Activated naive CD4-positive, alpha-beta T cell treated with anti-CD3 and anti-CD28 coated beads for 36 hours (primary cell): ENCODE data around the gene LCE6A. TPM values are rescaled to one million over a fixed set of nuclear protein-coding genes. Genes with fewer than 3 reads are reported as not detected.
A peak's percentile ranks its signal among the peaks of the same experiment; 100 is the strongest.

Source experiments
- CTCF ChIA-PET: fragments of 350-600 bp; sonication (Branson Sonifier 250); formaldehyde crosslinking; loops from one replicate; lab custom pipeline; 2021; ENCODE audit warnings: antibody characterized with exemption; lab: Charles Lee
- DNase-seq: peaks from one replicate; pipeline ENCODE4 v3.0.0-alpha.2; 2020
- H3K27ac Mint-ChIP-seq: one replicate; pipeline ENCODE4 v1.8.0; 2021; ENCODE audit warnings: mild to moderate bottlenecking, mixed read lengths
- H3K27me3 Mint-ChIP-seq: one replicate; pipeline ENCODE4 v1.8.0; 2021; ENCODE audit warnings: low read depth, mixed read lengths
- H3K36me3 Mint-ChIP-seq: one replicate; pipeline ENCODE4 v1.8.0; 2021; ENCODE audit warnings: low read depth, mixed read lengths
- H3K4me1 Mint-ChIP-seq: one replicate; pipeline ENCODE4 v1.8.0; 2021; ENCODE audit warnings: low read depth, mixed read lengths
- H3K4me3 Mint-ChIP-seq: one replicate; pipeline ENCODE4 v1.8.0; 2021; ENCODE audit warnings: mild to moderate bottlenecking, moderate library complexity, mixed read lengths
- H3K9me3 Mint-ChIP-seq: one replicate; pipeline ENCODE4 v1.8.0; 2021; ENCODE audit warnings: mixed read lengths
- intact Hi-C: fragments of 100-400 bp; cut with micrococcal nuclease; formaldehyde crosslinking; loops from one replicate; pipeline ENCODE4 v1.15.1; 2023
- total RNA-seq, 2 experiments: library from RNA; stranded (reverse); gene quantifications; one replicate each; pipeline ENCODE4 v1.2.3, GENCODE V29; 2021

The LCE6A gene
- total RNA-seq, 2 experiments from 2014 or later: not detected

DNA sequence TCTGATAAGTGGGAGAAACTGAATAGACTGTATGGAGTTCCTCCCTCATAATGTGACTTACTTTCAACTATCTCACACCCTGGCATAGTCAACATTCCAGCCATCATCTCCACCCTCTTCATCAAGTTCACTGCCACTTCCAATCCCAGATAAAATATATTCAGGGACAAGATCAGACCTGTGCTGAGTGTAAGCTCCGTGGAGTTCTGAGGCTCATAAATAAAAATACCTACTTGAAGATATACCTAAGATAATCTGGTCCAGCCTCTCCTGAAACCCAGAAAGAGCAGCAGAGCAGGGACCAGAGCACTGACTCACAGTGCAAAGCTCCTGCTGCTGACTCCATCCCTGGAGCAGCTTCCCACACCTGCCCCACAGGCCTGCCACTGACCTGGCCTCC is 15.4 kb downstream of the LCE6A start:
- Mint-ChIP-seq H3K4me1 (no peaks in the 10 kb centered on the region), H3K27me3 (peaks cover 7% of the 10 kb centered on the region), H3K36me3 (no peaks in the 10 kb centered on the region), H3K9me3 (no peaks in the 10 kb centered on the region), H3K27ac (no peak overlapping the region), H3K4me3 (no peak overlapping the region)
- DNase-seq: no peak
- intact Hi-C loops: no loop called here
- CTCF ChIA-PET: no interaction called here

DNA sequence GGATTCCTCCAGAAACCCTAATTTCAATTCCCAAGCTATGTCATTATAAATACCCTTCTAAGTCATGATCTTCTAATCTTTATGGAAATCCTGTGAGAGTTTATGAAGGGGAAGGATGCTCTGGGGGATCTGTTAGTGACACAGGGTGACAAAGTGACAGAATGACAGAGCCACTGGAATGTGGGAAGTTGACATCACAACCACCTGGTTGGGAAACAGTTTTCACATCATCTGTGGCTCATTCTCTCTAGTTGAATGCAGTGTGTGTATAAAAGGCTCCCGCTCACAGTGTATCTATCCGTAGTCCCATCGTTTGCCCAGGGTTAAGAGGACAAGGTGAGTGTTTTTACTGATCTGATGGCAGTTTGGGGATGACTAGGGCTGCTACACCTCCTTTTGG is 17.0 kb downstream of the LCE6A start, which contains the start of gene LCE7A:
LCE7A (plus strand) TSS at position 301 of the 400 bp plus-strand sequence. CDS start 702 bp downstream, outside the sequence.
- Mint-ChIP-seq H3K36me3 (no peaks in the 10 kb centered on the region), H3K4me3 (no peak within 1 kb of the TSS), H3K27me3 (peaks cover 7% of the 10 kb centered on the region), H3K27ac (no peak within 1 kb of the TSS), H3K9me3 (no peaks in the 10 kb centered on the region), H3K4me1 (no peaks in the 10 kb centered on the region)
- intact Hi-C loops: loop anchor here (10.0 kb wide), 1 partner anchor 335 kb away; no protein-coding TSS in a partner anchor
- CTCF ChIA-PET: interaction anchor here (0.6 kb wide), 1 partner anchor 204 kb away, joined by 3 read pairs; no protein-coding TSS in a partner anchor
- DNase-seq: no peak

- intact Hi-C loops: loop anchor here (10.0 kb wide), 1 partner anchor 335 kb away; no protein-coding TSS in a partner anchor
- H3K36me3 Mint-ChIP-seq: no peaks in the 10 kb centered on the region
- H3K27ac Mint-ChIP-seq: no peak overlapping the region
- no peak for DNase-seq
- H3K4me3 Mint-ChIP-seq: no peak overlapping the region
- CTCF ChIA-PET: interaction anchor here (0.6 to 0.8 kb wide), 2 partner anchors 10 to 205 kb away, joined by 3 to 4 read pairs; no protein-coding TSS in a partner anchor
- H3K4me1 Mint-ChIP-seq: no peaks in the 10 kb centered on the region
- H3K9me3 Mint-ChIP-seq: no peaks in the 10 kb centered on the region
- peaks cover 7% of the 10 kb centered on the region for H3K27me3 Mint-ChIP-seq
Measured at GRCh38 chr1:152860129-152860528, 17.5 kb downstream of the LCE6A start.

- peaks cover 2% of the 10 kb centered on the region for H3K27me3 Mint-ChIP-seq
- CTCF ChIA-PET: no interaction called here
Measured at GRCh38 chr1:152861374-152861773, 18.7 kb downstream of the LCE6A start.

DNA sequence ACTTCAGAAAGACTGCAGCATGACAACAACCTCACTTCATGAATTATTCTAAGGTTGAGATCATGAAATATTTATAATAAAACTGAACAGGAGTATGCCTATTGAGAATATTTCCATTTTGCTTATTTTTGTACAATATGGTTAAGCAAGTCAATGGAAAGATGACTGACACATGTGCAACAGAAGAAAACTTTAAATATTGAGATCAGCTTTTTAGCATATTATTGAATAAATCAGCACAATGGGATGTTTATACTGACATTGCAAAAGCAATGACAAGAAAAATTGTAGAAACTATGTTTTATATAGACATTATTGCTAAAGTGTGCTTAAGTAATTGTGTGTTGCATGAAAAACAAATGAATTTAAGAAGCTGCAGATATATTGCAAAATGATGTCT is 21.8 kb downstream of the LCE6A start:
- Mint-ChIP-seq H3K36me3 (no peaks in the 10 kb centered on the region), H3K9me3 (no peaks in the 10 kb centered on the region), H3K4me3 (no peak overlapping the region), H3K27me3 (no peaks in the 10 kb centered on the region), H3K27ac (no peak overlapping the region), H3K4me1 (no peaks in the 10 kb centered on the region)
- no peak for DNase-seq
- CTCF ChIA-PET: interaction anchor here (0.7 kb wide), 1 partner anchor 11 kb away, joined by 3 read pairs; no protein-coding TSS in a partner anchor
- intact Hi-C loops: loop anchor here (10.0 kb wide), 1 partner anchor 330 kb away; no protein-coding TSS in a partner anchor

More at GRCh38 chr1:152861374-152861773, 18.7 kb downstream of the LCE6A start:
- Mint-ChIP-seq H3K4me1 (no peaks in the 10 kb centered on the region), H3K4me3 (no peak overlapping the region), H3K9me3 (no peaks in the 10 kb centered on the region), H3K36me3 (no peaks in the 10 kb centered on the region), H3K27ac (no peak overlapping the region)
- no peak for DNase-seq
- intact Hi-C loops: loop anchor here (10.0 kb wide), 1 partner anchor 333 kb away; no protein-coding TSS in a partner anchor

GRCh38 chr1:152866321-152866720 is 23.7 kb downstream of the LCE6A start:
- Mint-ChIP-seq H3K9me3 (no peaks in the 10 kb centered on the region), H3K4me1 (no peaks in the 10 kb centered on the region), H3K27ac (no peak overlapping the region), H3K4me3 (no peak overlapping the region), H3K36me3 (no peaks in the 10 kb centered on the region), H3K27me3 (no peaks in the 10 kb centered on the region)
- intact Hi-C loops: loop anchor here (10.0 kb wide), 1 partner anchor 328 kb away; no protein-coding TSS in a partner anchor
- CTCF ChIA-PET: no interaction called here
- no peak for DNase-seq

DNA sequence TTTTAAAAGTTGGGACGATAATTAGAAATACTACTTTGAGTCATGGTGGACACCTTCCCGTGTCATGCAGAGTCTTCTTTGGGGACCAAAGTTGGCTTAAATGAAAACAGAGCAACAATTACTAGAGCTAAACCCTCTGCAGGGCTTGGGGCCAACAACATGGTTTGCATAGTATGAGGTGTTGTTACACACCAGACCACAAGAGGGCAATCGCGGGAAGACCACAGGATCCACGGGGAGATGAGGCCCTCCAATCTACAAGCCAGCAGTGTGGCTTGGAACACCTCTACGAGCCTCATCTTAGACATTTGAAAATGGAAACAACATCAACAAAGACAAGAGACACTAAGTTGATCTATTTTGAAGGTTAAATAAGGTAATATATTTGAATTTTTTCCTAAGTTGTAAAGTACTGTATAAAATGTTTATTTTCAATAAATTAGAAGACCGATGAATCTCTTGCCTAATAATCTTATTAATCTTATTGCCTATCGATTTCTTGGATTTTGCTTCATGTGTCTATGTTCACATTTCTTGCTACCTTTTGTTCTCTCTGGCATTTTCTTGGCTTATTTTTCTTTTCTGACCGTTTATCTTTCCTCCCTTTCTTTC is 27.3 kb downstream of the LCE6A start:
- Mint-ChIP-seq H3K27me3 (peaks cover 3% of the 10 kb centered on the region), H3K36me3 (no peaks in the 10 kb centered on the region), H3K9me3 (no peaks in the 10 kb centered on the region), H3K4me3 (no peak overlapping the region), H3K4me1 (no peaks in the 10 kb centered on the region), H3K27ac (no peak overlapping the region)
- peak; percentile 79 for DNase-seq
- CTCF ChIA-PET: interaction anchor here (0.7 to 1.6 kb wide), 9 partner anchors 9 to 420 kb away, joined by 3 to 7 read pairs (median 3); no protein-coding TSS in a partner anchor
- intact Hi-C loops: loop anchor here (1.0 to 10.0 kb wide), 5 partner anchors 56 to 407 kb away; no protein-coding TSS in a partner anchor

GRCh38 chr1:152870831-152871730 is 28.4 kb downstream of the LCE6A start:
- H3K36me3 Mint-ChIP-seq: no peaks in the 10 kb centered on the region
- H3K27me3 Mint-ChIP-seq: peaks cover 3% of the 10 kb centered on the region
- no peaks in the 10 kb centered on the region for H3K4me1 Mint-ChIP-seq
- H3K27ac Mint-ChIP-seq: no peak overlapping the region
- intact Hi-C loops: no loop called here
- CTCF ChIA-PET: interaction anchor here (0.6 to 1.6 kb wide), 11 partner anchors 8 to 419 kb away, joined by 3 to 7 read pairs (median 3); no protein-coding TSS in a partner anchor
- no peak overlapping the region for H3K4me3 Mint-ChIP-seq
- peak; percentile 14 for DNase-seq
- H3K9me3 Mint-ChIP-seq: no peaks in the 10 kb centered on the region

DNA sequence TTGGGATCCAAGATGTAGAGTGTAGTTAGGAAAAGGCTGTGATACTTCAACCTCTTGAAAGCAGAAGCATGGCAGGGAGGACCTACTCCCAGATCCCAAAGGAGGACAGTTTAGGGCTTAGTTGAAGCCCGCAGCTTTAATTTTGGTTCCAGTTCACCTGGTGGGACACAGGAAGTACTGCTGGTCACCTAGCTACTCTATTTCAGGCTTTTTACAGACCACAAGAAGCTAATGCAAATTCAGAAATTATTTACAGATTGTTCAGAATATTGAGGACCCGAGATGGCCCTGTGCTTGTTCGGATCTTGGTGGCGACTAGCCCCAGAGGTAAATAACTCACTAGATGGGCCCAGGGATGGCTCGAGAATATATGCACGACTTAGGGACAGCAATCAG is 29.1 kb downstream of the LCE6A start:
- DNase-seq: no peak
- no peaks in the 10 kb centered on the region for H3K36me3 Mint-ChIP-seq
- H3K9me3 Mint-ChIP-seq: no peaks in the 10 kb centered on the region
- no peak overlapping the region for H3K27ac Mint-ChIP-seq
- no peak overlapping the region for H3K4me3 Mint-ChIP-seq
- H3K27me3 Mint-ChIP-seq: peaks cover 3% of the 10 kb centered on the region
- intact Hi-C loops: no loop called here
- CTCF ChIA-PET: interaction anchor here (1.2 to 1.6 kb wide), 2 partner anchors 7 to 352 kb away, joined by 3 to 6 read pairs; no protein-coding TSS in a partner anchor
- H3K4me1 Mint-ChIP-seq: no peaks in the 10 kb centered on the region

DNA sequence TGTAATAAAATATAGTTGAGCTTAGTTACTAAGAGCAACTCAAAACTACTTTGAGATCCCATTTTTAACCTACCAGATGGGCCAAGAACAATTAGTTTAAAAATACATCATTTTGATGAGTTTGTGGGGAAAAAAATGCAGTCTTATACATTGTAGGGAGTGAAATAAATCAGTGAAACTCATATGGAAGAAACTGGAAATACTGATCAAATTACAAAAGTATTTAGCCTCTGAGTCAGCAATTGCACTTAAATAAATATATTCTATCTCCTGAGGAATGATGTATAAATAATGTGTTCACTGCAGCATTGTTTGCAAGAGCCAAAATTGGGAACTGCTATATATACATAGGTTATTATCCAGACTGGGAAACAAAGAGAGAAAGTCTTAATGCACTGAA is 30.8 kb downstream of the LCE6A start:
- no peak for DNase-seq
- Mint-ChIP-seq H3K4me1 (no peaks in the 10 kb centered on the region), H3K27ac (no peak overlapping the region), H3K9me3 (no peaks in the 10 kb centered on the region), H3K27me3 (peaks cover 8% of the 10 kb centered on the region), H3K4me3 (no peak overlapping the region), H3K36me3 (no peaks in the 10 kb centered on the region)
- CTCF ChIA-PET: no interaction called here
- intact Hi-C loops: no loop called here

- no peaks in the 10 kb centered on the region for H3K4me1 Mint-ChIP-seq
- H3K9me3 Mint-ChIP-seq: no peaks in the 10 kb centered on the region
- H3K27me3 Mint-ChIP-seq: peaks cover 14% of the 10 kb centered on the region
- intact Hi-C loops: no loop called here
- CTCF ChIA-PET: no interaction called here
- no peaks in the 10 kb centered on the region for H3K36me3 Mint-ChIP-seq
- no peak overlapping the region for H3K4me3 Mint-ChIP-seq
- no peak overlapping the region for H3K27ac Mint-ChIP-seq
- no peak for DNase-seq
Measured at GRCh38 chr1:152876827-152877226, 34.2 kb downstream of the LCE6A start.

- Mint-ChIP-seq H3K4me3 (no peak within 1 kb of the TSS), H3K36me3 (no peaks in the 10 kb centered on the region), H3K9me3 (no peaks in the 10 kb centered on the region), H3K4me1 (no peaks in the 10 kb centered on the region), H3K27me3 (peaks cover 11% of the 10 kb centered on the region), H3K27ac (no peak within 1 kb of the TSS)
- intact Hi-C loops: no loop called here
- DNase-seq: peak; percentile 49
- CTCF ChIA-PET: interaction anchor here (0.7 kb wide), 2 partner anchors 315 to 343 kb away, joined by 4 read pairs; no protein-coding TSS in a partner anchor
Measured at GRCh38 chr1:152878042-152878441, 35.4 kb downstream of the LCE6A start, which contains the start of gene SMCP. TSS of gene SMCP (plus strand) at chr1:152878322. CDS start at chr1:152884423, 6,101 bp downstream.
